ENCODE results near the gene RBM45. TPM values are rescaled to one million over a fixed set of nuclear protein-coding genes. Genes with fewer than 3 reads are reported as not detected.

The RBM45 gene
- total RNA-seq, 1 donor from 2014 or later, result 12.0 TPM

DNA sequence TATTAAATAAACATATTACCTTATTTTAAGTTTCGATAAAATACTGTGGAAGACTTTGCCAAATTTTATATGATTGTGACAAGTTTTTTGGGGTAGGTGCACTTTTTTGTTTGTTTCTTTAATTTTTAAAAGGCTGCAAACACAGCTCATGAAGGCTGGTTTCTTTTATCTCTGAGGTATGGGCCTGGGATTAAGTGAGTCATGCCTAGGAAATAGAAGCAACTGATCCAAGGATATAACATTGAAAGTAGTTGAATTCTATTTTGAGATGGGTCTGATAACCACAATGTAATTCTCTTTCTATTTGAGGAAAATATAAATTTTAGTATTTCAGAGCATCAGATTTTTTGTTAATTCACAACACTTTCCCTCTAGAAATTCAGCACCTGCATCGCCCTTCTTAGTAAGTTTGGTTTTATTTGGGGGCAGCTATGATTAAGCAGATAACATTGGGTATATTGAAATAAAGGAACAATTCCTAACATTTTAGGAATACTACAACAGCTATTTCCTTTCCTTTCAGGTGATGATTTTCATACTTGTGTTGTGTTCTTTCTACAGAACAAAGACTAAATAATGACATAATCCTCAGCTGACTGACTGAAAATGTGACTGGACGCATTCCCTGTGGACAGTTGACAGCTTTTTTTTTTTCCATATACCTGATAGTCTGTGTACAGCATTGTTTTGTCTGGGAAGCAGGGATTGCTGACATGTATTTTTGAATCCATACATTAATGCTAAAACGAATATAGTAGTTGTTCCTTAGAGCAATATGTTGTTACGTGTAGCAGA is 16.8 kb downstream of the RBM45 start:
- Histone ChIP-seq H3K9me3 (ENCODE audit: insufficient read depth, low read depth, low read length) (no peaks in the 10 kb centered on the region), H3K4me2 (ENCODE audit: low read length) (no peak overlapping the region), H3K27ac (ENCODE audit: low read depth, low read length) (no peak overlapping the region), H2AFZ (ENCODE audit: low read depth, low read length) (no peak overlapping the region), H3K4me3 (ENCODE audit: insufficient read depth, low read depth, low read length) (no peak overlapping the region), H3K36me3 (ENCODE audit: insufficient read depth, low read length) (no peaks in the 10 kb centered on the region), H3K4me1 (ENCODE audit: insufficient read depth, low read length) (no peaks in the 10 kb centered on the region), H3K79me2 (ENCODE audit: insufficient read depth, low read length) (no peaks in the 10 kb centered on the region), H4K20me1 (ENCODE audit: insufficient read depth, low read length) (no peaks in the 10 kb centered on the region), H3K27me3 (ENCODE audit: insufficient read depth, low read length) (no peaks in the 10 kb centered on the region), H3K9ac (ENCODE audit: low read length) (no peak overlapping the region)
- Mint-ChIP-seq H3K27ac (ENCODE audit: unreplicated experiment) (peak overlapping the region; percentile 58), H3K4me3 (ENCODE audit: unreplicated experiment) (no peak overlapping the region), H3K9me3 (ENCODE audit: unreplicated experiment) (no peaks in the 10 kb centered on the region), H3K4me1 (ENCODE audit: low read depth, unreplicated experiment) (peaks cover 9% of the 10 kb centered on the region), H3K36me3 (ENCODE audit: low read depth, unreplicated experiment) (peaks cover 5% of the 10 kb centered on the region), H3K27me3 (ENCODE audit: low read depth, unreplicated experiment) (no peaks in the 10 kb centered on the region)
- TF ChIP-seq, protein P1, sequence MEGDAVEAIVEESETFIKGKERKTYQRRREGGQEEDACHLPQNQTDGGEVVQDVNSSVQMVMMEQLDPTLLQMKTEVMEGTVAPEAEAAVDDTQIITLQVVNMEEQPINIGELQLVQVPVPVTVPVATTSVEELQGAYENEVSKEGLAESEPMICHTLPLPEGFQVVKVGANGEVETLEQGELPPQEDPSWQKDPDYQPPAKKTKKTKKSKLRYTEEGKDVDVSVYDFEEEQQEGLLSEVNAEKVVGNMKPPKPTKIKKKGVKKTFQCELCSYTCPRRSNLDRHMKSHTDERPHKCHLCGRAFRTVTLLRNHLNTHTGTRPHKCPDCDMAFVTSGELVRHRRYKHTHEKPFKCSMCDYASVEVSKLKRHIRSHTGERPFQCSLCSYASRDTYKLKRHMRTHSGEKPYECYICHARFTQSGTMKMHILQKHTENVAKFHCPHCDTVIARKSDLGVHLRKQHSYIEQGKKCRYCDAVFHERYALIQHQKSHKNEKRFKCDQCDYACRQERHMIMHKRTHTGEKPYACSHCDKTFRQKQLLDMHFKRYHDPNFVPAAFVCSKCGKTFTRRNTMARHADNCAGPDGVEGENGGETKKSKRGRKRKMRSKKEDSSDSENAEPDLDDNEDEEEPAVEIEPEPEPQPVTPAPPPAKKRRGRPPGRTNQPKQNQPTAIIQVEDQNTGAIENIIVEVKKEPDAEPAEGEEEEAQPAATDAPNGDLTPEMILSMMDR (IDR thresholded peaks at IDR 0.05; ENCODE audit: insufficient read depth, low read depth, low read length), result no peak
- FAIRE-seq (no peak), DNase-seq (ENCODE audit: low read depth) (peak; percentile 9)

DNA sequence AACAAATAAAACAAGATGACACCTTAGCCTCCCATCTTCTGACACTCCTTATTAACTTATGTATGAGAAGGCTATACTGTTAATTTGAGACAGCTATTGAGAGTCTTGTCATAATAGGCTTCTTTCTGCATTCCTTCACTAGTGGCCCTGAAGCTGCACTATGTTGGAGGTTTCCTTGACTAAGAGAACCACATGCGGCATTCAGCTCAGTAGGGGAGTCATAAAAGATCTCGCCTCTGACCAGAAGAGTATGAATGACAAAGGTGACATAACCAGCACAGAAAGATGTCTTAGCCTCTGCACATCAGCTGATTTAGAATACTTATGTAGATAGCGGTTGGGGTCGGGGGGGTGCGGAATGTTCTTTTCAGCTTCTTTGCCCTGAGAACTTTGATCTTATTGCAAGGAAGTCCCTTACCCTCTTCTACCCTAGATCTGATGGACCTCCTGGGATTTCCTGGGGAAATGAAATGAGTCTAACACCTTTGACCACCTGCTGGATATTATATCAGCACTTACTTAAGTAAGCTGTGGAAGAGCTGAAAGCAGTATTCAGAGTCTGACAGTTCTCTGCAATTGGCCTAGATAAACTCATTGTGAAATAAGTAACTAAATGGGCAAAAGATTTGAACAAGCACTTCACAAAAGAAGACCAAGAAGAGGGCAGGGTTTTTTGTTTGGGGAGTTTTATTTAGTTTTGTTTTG is 24.2 kb downstream of the RBM45 start:
- Histone ChIP-seq H3K27ac (ENCODE audit: low read depth, low read length) (no peak overlapping the region), H3K27me3 (ENCODE audit: insufficient read depth, low read length) (no peaks in the 10 kb centered on the region)
- H3K27ac Mint-ChIP-seq (ENCODE audit: unreplicated experiment), result no peak overlapping the region

More for the DNA sequence above, 24.2 kb downstream of the RBM45 start:
- no peaks in the 10 kb centered on the region for H3K36me3 Mint-ChIP-seq (ENCODE audit: low read depth, unreplicated experiment)
- no peak overlapping the region for H2AFZ ChIP-seq (ENCODE audit: low read depth, low read length)
- no peaks in the 10 kb centered on the region for H4K20me1 ChIP-seq (ENCODE audit: insufficient read depth, low read length)
- no peaks in the 10 kb centered on the region for H3K4me1 ChIP-seq (ENCODE audit: insufficient read depth, low read length)
- no peaks in the 10 kb centered on the region for H3K4me1 Mint-ChIP-seq (ENCODE audit: low read depth, unreplicated experiment)
- FAIRE-seq, result no peak
- no peaks in the 10 kb centered on the region for H3K9me3 Mint-ChIP-seq (ENCODE audit: unreplicated experiment)
- no peak for TF ChIP-seq EZH2 (IDR thresholded peaks at IDR 0.05; ENCODE audit: insufficient read depth, low read length)
- TF ChIP-seq, protein P1 (IDR thresholded peaks at IDR 0.05; ENCODE audit: insufficient read depth, low read depth, low read length), result no peak
- H3K9me3 ChIP-seq (ENCODE audit: insufficient read depth, low read depth, low read length), result no peaks in the 10 kb centered on the region
- no peaks in the 10 kb centered on the region for H3K27me3 Mint-ChIP-seq (ENCODE audit: low read depth, unreplicated experiment)
- H3K4me3 ChIP-seq (ENCODE audit: insufficient read depth, low read depth, low read length), result no peak overlapping the region
- no peak overlapping the region for H3K9ac ChIP-seq (ENCODE audit: low read length)
- no peaks in the 10 kb centered on the region for H3K79me2 ChIP-seq (ENCODE audit: insufficient read depth, low read length)
- no peak overlapping the region for H3K4me2 ChIP-seq (ENCODE audit: low read length)
- DNase-seq (ENCODE audit: low read depth), result no peak
- H3K36me3 ChIP-seq (ENCODE audit: insufficient read depth, low read length), result no peaks in the 10 kb centered on the region
- no peak overlapping the region for H3K4me3 Mint-ChIP-seq (ENCODE audit: unreplicated experiment)
